Body of pancreas (tissue), 4 donors: ENCODE data around the gene VLDLR.

ENCODE experiments used
- POLR2A ChIP-seq, 3 donors: fragments of 450-650 bp; IDR thresholded peaks; one replicate each; pipeline ENCODE4 v1.6.1; 2016; ENCODE audit warnings: antibody characterized with exemption in 3 of 3, mild to moderate bottlenecking in 2 of 3
- TF ChIP-seq, protein P1 (sequence below), 7 experiments: fragments of 450-650 bp in 4 of 7; fragments of 200-600 bp in 3 of 7; sonication (generic) in 3 of 7; IDR thresholded peaks; one replicate each; pipeline ENCODE4 v1.5.1; 2016 to 2019; ENCODE audit warnings: antibody characterized with exemption in 7 of 7

DNA sequence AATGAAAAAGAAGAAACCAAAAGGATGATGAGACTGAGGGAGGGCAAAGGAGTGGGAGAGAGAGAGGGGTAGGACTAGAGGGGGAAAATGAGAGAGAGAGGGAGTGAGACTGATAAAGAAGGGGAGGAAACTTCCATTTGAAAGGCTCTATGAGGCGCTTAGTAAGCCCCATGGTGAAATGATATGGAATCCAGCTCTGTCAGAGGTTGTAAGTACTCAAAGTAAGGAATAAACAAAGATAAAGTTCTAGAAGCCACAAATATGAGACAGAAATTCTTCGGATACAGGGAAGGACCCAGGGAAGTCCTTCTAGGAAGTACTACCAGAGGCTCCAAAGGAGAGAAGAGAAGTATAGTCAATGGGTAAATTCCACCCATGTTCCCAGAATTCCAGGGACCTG lies 21.7 kb upstream of the VLDLR start:
- TF ChIP-seq, protein P1, sequence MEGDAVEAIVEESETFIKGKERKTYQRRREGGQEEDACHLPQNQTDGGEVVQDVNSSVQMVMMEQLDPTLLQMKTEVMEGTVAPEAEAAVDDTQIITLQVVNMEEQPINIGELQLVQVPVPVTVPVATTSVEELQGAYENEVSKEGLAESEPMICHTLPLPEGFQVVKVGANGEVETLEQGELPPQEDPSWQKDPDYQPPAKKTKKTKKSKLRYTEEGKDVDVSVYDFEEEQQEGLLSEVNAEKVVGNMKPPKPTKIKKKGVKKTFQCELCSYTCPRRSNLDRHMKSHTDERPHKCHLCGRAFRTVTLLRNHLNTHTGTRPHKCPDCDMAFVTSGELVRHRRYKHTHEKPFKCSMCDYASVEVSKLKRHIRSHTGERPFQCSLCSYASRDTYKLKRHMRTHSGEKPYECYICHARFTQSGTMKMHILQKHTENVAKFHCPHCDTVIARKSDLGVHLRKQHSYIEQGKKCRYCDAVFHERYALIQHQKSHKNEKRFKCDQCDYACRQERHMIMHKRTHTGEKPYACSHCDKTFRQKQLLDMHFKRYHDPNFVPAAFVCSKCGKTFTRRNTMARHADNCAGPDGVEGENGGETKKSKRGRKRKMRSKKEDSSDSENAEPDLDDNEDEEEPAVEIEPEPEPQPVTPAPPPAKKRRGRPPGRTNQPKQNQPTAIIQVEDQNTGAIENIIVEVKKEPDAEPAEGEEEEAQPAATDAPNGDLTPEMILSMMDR (IDR thresholded peaks at IDR 0.05), result no peak
- no peak for TF ChIP-seq POLR2A (IDR thresholded peaks at IDR 0.05)
